DND-41 (cell line): ENCODE results near the gene TDRD7.

Experiments
- EZH2 ChIP-seq: IDR thresholded peaks from 3 replicates; pipeline ENCODE4 v1.6.1; 2012; ENCODE audit warnings: borderline replicate concordance, low read depth, mild to moderate bottlenecking, moderate library complexity, low read length, inconsistent platforms; ENCODE audit not compliant: severe bottlenecking
- TF ChIP-seq, protein P1 (sequence below): IDR thresholded peaks from 2 replicates; pipeline ENCODE4 v1.5.1; 2012; ENCODE audit warnings: borderline replicate concordance, low read length, moderate library complexity, mild to moderate bottlenecking; ENCODE audit not compliant: poor library complexity, severe bottlenecking; ENCODE audit errors: extremely low read depth

DNA sequence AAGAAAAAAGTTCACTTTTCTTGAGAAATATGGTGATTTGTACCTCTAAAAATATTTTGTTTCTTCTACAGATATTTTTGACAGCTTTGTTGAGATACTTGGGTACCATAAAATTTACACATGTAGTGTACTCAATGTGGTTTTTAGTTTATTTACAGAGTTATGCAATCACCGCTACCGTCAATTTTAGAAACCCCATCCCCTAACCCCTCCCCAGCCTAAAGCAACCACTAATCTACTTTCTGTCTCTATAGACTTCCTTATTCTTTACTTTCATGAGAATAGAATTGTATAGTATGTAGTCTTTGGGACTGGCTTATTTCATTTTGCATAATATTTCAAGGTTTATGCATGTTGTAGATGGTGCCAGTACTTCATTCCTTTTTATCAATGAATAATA, 45.0 kb upstream of the TDRD7 start:
- TF ChIP-seq, protein P1, sequence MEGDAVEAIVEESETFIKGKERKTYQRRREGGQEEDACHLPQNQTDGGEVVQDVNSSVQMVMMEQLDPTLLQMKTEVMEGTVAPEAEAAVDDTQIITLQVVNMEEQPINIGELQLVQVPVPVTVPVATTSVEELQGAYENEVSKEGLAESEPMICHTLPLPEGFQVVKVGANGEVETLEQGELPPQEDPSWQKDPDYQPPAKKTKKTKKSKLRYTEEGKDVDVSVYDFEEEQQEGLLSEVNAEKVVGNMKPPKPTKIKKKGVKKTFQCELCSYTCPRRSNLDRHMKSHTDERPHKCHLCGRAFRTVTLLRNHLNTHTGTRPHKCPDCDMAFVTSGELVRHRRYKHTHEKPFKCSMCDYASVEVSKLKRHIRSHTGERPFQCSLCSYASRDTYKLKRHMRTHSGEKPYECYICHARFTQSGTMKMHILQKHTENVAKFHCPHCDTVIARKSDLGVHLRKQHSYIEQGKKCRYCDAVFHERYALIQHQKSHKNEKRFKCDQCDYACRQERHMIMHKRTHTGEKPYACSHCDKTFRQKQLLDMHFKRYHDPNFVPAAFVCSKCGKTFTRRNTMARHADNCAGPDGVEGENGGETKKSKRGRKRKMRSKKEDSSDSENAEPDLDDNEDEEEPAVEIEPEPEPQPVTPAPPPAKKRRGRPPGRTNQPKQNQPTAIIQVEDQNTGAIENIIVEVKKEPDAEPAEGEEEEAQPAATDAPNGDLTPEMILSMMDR = no peak
- no peak for TF ChIP-seq EZH2
